ENCODE results near the gene KCNH1.
"Not testable (repeated sequence)": the region's sequence is repeated elsewhere in the genome, so short reads cannot be mapped to it uniquely, and the experiment has no call there.

Gene KCNH1

GRCh38 chr1:211068976-211069375 is 65.0 kb downstream of the KCNH1 start:
- no peak overlapping the region for H3K4me3 ChIP-seq (ENCODE audit: low read length)
- TF ChIP-seq CTCF (IDR thresholded peaks at IDR 0.05; ENCODE audit: insufficient read depth, low read depth, low read length, missing control alignments): no peak
- DNase-seq (ENCODE audit: low read depth): no peak

GRCh38 chr1:211066781-211067384 is 67.1 kb downstream of the KCNH1 start:
- H3K4me3 ChIP-seq (ENCODE audit: low read length): no peak overlapping the region
- TF ChIP-seq CTCF (IDR thresholded peaks at IDR 0.05; ENCODE audit: insufficient read depth, low read depth, low read length, missing control alignments): no peak
- no peak for DNase-seq (ENCODE audit: low read depth)

GRCh38 chr1:211041838-211042237 is 92.1 kb downstream of the KCNH1 start:
- not testable (repeated sequence) for H3K4me3 ChIP-seq (ENCODE audit: low read length); DNase-seq (ENCODE audit: low read depth)

GRCh38 chr1:211037095-211037494 is 96.9 kb downstream of the KCNH1 start:
- no peak for TF ChIP-seq CTCF (IDR thresholded peaks at IDR 0.05; ENCODE audit: insufficient read depth, low read depth, low read length, missing control alignments)
- DNase-seq (ENCODE audit: low read depth): peak; percentile 63

GRCh38 chr1:211036381-211037060 is 97.4 kb downstream of the KCNH1 start:
- TF ChIP-seq CTCF (IDR thresholded peaks at IDR 0.05; ENCODE audit: insufficient read depth, low read depth, low read length, missing control alignments): no peak
- no peak for DNase-seq (ENCODE audit: low read depth)
- no peak overlapping the region for H3K4me3 ChIP-seq (ENCODE audit: low read length)

More at GRCh38 chr1:211037095-211037494, 96.9 kb downstream of the KCNH1 start:
- no peak overlapping the region for H3K4me3 ChIP-seq (ENCODE audit: low read length)

- no peak for TF ChIP-seq CTCF (IDR thresholded peaks at IDR 0.05; ENCODE audit: insufficient read depth, low read depth, low read length, missing control alignments)
- no peak for DNase-seq (ENCODE audit: low read depth)
- H3K4me3 ChIP-seq (ENCODE audit: low read length): no peak overlapping the region
Measured at GRCh38 chr1:211035821-211036380, 98.0 kb downstream of the KCNH1 start.

- DNase-seq (ENCODE audit: low read depth): no peak
- no peak for TF ChIP-seq CTCF (IDR thresholded peaks at IDR 0.05; ENCODE audit: insufficient read depth, low read depth, low read length, missing control alignments)
Measured at GRCh38 chr1:211033921-211034525, 99.9 kb downstream of the KCNH1 start.

More at GRCh38 chr1:211033921-211034525, 99.9 kb downstream of the KCNH1 start:
- no peak overlapping the region for H3K4me3 ChIP-seq (ENCODE audit: low read length)

Data from epithelial cell of esophagus (primary cell).